C4-2B (cell line): ENCODE measurements around the gene AMOTL2.

ENCODE experiments used
- CTCF ChIP-seq: fragments of 450-650 bp; conservative IDR thresholded peaks from 2 replicates; pipeline ENCODE4 v1.5.1; 2017; ENCODE audit warnings: mild to moderate bottlenecking
- ZFX ChIP-seq: fragments of 450-650 bp; IDR thresholded peaks from 2 replicates; pipeline ENCODE4 v1.6.1; 2017

GRCh38 chr3:134388292-134388691 is 14.0 kb upstream of the AMOTL2 start:
- no peak for TF ChIP-seq CTCF
- TF ChIP-seq ZFX: no peak
